Right kidney (tissue), 1 donor: ENCODE measurements around the gene ASB2.

ENCODE experiments used
- DNase-seq: peaks from one replicate; pipeline ENCODE4 v3.0.0-alpha.2; 2016

ASB2 gene

GRCh38 chr14:93960108-93960475 lies 16.3 kb downstream of the ASB2 start:
- DNase-seq = no peak

- no peak for DNase-seq
Measured at GRCh38 chr14:93959239-93960107, 16.9 kb downstream of the ASB2 start.

- no peak for DNase-seq
Measured at GRCh38 chr14:93958567-93959238, 17.7 kb downstream of the ASB2 start.

DNA sequence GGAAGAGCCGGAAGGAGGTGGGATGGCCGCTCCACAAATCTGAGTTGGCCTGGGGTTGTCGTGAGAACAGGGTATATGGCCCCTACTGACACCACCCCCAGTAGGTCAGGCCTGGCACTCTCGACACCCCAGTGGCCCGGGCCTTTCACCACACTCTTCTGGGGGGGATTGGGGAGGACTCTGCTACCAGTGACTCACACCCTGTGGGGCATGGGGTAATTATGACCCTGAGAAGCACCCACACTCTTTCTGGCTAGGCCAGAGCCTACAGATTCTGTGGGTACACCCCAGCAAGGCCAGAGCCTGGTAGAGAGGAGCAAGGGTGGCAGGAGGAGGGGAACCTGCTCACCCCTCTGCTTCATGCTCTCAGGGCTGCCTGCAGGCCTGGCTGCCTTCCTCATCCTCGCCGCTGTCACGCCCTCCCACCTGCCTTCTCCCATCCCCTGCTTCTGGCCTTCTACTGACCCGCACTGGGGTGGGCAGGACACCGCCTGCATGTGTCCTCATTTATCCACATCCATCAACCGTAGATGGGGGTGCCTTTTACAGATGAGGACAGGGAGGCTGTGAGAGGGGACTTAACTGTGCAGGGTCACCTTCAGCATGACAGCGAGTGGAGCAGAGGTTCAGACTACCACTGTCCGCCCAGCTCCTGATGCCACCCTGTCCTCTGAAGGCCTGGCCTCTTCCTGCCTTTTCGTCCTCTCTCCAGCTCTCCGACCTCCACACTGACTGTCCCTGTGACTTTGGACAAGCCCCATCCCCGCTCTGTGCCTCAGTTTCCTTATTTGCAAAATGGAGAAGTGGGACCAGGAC lies 18.4 kb downstream of the ASB2 start:
- DNase-seq = no peak

DNA sequence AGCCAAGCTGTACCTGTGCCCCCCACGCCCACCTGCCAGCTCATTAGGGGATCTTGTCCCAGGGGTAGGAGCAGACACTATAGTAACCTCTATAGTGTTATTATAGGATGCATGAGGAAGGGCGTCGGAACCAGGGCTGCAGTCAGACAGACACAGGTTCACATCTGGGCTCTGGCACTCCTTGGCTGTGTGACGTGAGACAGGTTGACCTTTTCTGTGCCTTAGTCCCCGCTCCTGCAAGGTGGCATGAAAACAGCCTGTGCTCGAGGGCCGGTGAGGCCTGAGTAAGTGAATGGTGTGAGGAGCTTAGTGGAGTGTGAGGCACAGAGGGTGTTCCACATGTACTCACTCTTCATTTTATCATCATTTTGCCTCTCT lies 19.0 kb downstream of the ASB2 start:
- DNase-seq = no peak

DNA sequence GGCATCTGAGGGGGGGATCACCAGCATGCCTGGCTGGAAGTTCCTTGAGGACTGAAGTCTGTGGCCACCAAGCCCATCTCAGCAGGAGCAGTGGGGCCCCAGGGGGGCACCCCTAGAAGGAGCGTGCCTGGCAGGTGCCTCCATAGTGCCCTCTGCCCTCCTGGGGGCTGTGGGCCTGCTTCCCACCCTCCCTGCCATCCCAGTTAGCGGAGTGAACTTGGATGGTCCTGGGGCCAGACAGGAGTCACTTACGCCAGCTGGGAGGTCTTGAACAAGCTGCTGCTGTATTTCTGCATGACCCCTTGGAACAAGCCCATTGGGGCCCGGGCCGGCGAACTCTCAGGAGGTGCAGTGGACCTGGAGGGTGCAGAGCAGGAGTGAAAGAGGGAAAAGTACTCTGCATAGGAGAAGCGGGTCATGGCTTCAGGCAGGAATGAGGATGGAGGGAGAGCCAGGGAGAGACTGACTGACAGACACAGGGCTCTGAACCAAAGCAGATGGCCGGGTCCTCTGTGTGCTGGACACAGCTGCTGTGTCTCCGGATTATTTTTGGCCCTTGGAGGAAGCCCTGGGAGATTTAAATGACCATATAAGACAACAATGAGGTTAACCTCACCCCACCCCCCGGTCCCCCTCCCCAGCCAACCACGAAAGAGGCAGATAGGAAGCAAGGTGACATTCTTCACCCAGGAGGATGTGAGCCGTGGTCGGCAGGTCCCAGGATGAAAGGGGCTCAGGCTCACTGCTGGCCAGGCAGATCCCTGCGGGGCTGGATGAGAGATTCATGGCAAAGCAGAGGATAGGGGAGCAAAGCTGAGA lies 19.6 kb downstream of the ASB2 start:
- DNase-seq = no peak

- DNase-seq = no peak
Measured at GRCh38 chr14:93955850-93956481, 20.4 kb downstream of the ASB2 start.

DNA sequence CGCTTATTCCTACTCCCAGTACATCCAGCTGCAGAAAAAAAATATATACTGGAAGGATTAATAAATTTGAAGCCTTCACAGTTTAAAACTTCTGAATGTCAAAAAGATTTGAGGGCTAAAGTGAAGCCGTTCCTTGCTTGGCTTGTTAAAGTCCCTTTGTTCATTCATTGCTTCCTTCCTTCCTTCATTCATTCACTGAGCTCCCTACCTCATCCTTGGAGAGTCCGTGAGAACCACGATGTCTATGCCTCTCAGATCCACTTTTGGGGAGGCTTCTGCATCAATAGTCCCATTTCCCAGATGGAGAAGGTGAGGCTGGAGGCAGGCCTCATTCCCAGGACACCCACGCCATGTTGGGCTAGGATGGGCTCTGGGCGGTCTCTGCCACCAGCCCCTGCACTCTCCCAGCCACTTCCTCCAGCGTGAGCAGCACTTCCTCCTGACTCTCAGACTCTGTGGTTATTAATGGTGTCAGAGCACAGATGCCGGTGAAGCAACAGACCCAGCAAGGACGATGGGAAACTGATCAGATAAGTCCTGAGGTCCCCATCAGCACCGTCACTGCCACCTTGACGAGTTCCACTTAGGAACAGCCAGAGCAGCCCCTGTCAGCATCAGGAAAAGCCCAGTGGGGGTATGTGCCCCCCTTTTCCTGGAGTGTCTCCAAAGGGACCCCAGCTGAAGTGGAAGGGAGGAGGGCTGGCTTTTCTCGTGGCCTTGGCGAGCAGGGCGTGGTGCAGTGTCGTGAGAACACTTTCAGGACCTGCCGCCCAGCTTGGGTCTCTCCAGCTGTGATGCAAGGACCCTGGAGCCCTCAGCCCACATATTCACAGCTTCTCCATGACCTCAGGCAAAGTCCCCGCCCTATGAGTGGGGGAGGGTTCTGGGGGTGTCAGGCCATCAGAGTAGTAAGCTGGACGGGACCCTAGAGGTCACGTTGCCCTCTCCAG lies 21.2 kb downstream of the ASB2 start:
- no peak for DNase-seq

DNA sequence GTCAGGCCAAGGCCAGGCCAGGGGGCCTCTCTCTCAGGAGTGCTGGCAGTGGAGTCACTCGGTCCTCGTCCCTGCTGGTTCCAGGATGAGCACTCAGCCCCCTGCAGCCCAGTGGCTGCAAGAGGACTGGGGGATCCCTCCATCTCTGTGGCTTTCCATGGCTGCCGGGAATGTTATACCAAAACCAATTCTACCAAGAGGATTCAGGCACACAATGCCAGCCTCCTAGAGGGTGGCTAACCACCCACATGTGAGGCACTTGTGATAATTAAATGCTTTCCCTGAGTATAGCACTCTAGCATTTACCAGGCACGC lies 21.9 kb downstream of the ASB2 start:
- DNase-seq = no peak

GRCh38 chr14:93953739-93954515 lies 22.4 kb downstream of the ASB2 start:
- DNase-seq = no peak

DNA sequence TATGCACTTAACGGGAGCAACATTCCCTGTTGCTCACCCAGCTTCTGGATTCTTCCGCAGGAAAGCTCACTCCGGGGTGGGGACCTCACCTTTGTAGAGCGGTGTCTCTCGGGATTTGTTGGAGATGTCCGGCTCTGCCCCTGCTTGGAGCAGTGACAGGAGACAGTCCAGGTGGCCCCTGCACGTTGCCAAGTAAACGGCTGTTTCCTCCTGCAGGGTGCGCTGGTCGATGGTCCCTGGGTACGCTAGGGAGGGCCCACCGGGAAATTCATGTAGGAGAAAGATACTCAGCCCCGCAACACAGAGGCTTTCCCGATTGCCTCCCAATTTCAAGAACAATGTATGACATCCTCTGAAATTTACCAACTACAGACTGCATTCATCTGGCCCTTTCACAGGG lies 23.1 kb downstream of the ASB2 start:
- no peak for DNase-seq

- no peak for DNase-seq
Measured at GRCh38 chr14:93952829-93953228, 23.5 kb downstream of the ASB2 start.

DNA sequence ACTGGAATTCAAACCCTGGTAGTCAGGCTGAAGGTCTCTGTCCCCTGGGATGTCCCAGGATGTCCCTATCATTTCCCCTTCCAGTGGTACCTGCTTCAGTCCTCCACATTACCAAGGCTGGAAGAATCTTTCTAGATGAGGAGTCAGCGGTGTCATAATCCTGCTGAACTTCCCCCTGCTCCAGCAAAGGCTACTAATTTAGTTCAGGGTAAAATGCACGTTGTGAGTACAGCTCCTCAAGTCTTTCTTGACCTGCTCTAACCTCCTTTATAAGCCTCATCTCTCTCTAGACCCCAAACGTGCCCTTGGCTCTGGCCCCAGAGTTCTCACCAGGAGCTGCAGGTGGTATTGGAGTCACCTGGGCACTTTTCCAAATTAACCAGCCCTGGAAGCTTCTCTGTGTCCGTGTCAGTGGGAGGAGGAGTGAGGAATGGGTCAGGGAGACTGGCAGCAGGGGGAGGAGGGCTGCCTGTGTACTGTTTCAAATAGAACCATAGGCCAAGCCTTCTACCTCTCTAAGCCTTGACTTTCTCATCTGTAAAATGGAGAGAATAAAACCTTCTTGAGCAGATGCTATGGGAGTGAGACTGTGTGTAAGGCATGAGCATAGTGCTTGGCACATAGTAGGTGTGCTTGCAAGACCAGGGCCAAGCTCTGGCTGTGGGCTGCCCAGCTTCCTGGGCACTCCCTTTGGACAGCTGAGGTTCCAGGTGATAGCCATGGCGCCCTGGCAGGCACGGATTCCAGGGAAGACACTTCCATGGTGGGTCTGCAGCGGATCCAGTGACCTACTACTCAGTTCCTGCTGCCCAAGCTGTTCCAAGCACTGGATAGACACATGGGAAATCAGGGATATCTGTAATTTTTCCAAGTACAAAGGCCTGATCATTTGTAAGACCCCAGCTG lies 24.5 kb downstream of the ASB2 start:
- DNase-seq = no peak

GRCh38 chr14:93950948-93951634 lies 25.3 kb downstream of the ASB2 start:
- no peak for DNase-seq

DNA sequence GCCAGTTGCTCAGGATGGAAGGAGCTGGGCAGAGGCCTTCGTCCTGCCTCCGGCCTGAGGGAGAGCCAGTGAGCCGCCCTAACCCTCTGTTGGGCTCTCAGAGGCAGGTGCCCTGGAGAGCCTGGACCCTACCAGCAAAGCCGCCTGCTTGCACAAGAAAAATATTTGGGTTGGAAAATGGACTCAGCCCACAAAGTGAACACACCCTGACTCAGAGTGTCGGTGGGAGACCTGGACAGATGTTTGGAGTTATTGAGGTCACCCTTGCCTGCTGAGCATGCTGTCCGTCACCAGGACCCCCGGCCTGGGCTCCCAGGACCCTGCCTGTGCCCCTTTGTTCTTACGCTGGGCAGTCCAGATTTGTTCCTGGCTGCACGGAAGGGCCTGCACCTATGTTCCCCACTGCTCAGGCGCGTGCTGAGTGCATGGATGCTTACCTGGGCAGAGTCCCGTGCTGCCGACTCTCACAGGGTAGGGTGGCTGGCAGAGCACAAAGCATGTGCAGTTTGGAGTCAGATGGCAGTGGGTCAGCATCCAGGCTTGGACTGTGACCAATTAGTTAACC lies 26.8 kb downstream of the ASB2 start:
- no peak for DNase-seq

GRCh38 chr14:93947282-93947681 lies 29.1 kb downstream of the ASB2 start:
- no peak for DNase-seq

DNA sequence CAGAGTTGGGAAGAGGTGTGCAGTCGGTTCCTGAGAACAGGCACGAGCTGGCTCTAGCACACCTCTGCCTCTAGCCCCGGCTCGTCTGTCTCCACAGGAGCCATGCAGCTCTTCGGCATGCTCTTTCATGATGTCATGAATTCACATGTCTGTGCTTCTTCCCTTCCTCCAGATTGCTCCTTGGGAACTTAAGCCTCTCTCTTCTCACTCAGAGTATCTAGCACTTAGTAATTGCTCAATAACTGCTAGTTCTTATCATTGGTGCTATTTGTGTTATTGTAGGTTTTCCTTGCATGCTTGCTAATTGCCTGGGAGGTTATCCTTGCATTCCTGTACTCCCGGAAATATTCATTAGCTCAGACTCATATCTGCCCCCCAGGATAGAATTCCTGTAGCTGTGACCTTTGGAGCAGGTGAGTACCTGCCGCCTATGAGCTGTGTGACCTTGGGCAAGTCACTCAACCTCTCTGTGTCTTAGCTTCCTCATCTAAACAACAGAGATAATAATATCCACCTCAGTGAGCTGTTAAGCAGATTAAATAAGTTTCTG lies 29.8 kb downstream of the ASB2 start:
- no peak for DNase-seq

- DNase-seq = no peak
Measured at GRCh38 chr14:93946104-93946503, 30.3 kb downstream of the ASB2 start.
